ENCODE results near the gene NELL1.

DNA sequence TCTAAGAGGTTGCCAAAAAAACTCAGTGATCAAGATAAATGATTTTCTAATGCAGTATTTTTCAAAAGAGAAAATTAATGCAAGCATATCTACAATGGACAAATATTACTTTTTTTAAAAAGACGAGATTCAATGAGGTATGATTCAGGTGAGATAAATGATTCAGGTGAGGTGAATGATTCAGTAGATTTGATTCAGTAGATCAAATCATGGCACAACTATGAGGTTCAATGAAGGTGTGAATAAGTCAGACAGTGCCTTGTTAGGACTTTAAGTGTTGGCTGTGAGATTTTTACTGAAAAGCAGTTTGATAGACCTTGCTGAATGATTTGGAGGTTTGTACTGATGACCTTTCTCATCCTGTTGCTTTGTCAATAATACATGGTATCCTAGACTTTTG is 742.2 kb downstream of the NELL1 start:
- no peak for TF ChIP-seq EZH2 (IDR thresholded peaks at IDR 0.05; ENCODE audit: borderline replicate concordance, low read depth, low read length, severe bottlenecking)
- TF ChIP-seq, protein P1, sequence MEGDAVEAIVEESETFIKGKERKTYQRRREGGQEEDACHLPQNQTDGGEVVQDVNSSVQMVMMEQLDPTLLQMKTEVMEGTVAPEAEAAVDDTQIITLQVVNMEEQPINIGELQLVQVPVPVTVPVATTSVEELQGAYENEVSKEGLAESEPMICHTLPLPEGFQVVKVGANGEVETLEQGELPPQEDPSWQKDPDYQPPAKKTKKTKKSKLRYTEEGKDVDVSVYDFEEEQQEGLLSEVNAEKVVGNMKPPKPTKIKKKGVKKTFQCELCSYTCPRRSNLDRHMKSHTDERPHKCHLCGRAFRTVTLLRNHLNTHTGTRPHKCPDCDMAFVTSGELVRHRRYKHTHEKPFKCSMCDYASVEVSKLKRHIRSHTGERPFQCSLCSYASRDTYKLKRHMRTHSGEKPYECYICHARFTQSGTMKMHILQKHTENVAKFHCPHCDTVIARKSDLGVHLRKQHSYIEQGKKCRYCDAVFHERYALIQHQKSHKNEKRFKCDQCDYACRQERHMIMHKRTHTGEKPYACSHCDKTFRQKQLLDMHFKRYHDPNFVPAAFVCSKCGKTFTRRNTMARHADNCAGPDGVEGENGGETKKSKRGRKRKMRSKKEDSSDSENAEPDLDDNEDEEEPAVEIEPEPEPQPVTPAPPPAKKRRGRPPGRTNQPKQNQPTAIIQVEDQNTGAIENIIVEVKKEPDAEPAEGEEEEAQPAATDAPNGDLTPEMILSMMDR (IDR thresholded peaks at IDR 0.05; ENCODE audit: extremely low read depth in 1 of 2, insufficient read depth in 1 of 2, low read depth in 1 of 2, low read length in 2 of 2), result no peak
- no peak for TF ChIP-seq POLR2A (IDR thresholded peaks at IDR 0.05; ENCODE audit: low read depth, low read length)
- no peak for TF ChIP-seq POLR2AphosphoS5 (IDR thresholded peaks at IDR 0.05; ENCODE audit: insufficient read depth, low read depth, low read length)

All from endothelial cell of umbilical vein (primary cell).